DND-41 (cell line): ENCODE results near the gene HLA-E.
"Not testable (repeated sequence)": the region's sequence is repeated elsewhere in the genome, so short reads cannot be mapped to it uniquely, and the experiment has no call there.

Experiments used
- ATAC-seq: fragments of 200-7000 bp; cut with Tn5 transposase; 3 replicates; pipeline ENCODE4 v1.9.1; 2021; ENCODE audit warnings: low read depth; ENCODE audit not compliant: insufficient read depth
- DNase-seq: peaks from one replicate; pipeline ENCODE4 v3.0.0-alpha.2; 2020
- H2AFZ ChIP-seq: 2 replicates; pipeline ENCODE4 v1.6.0; 2012; ENCODE audit warnings: low read depth, low read length
- H3K27ac ChIP-seq: 2 replicates; pipeline ENCODE4 v1.5.1; 2012; ENCODE audit warnings: low read length, inconsistent platforms
- H3K27me3 ChIP-seq: fragments of 200-600 bp; sonication (generic); 2 replicates; pipeline ENCODE4 v1.6.0; 2012; ENCODE audit warnings: low read length, mild to moderate bottlenecking, inconsistent platforms; ENCODE audit not compliant: insufficient read depth, poor library complexity
- H3K36me3 ChIP-seq: 2 replicates; pipeline ENCODE4 v1.5.1; 2012; ENCODE audit warnings: low read length, inconsistent platforms; ENCODE audit not compliant: insufficient read depth
- H3K4me1 ChIP-seq: 2 replicates; pipeline ENCODE4 v1.5.1; 2012; ENCODE audit warnings: mild to moderate bottlenecking, low read length; ENCODE audit not compliant: insufficient read depth
- H3K4me2 ChIP-seq: 2 replicates; pipeline ENCODE4 v1.6.0; 2012; ENCODE audit warnings: mild to moderate bottlenecking, moderate library complexity, low read length, inconsistent platforms; ENCODE audit not compliant: insufficient read depth
- H3K4me3 ChIP-seq, 2 experiments: fragments of 200-600 bp in 1 of 2; shearing (Covaris generic) in 1 of 2; 2 replicates each; pipeline ENCODE4 v1.5.1; 2012 to 2016; ENCODE audit warnings: inconsistent platforms in 2 of 2, low read length in 2 of 2, mild to moderate bottlenecking in 2 of 2, low read depth in 1 of 2, moderate library complexity in 1 of 2
- H3K79me2 ChIP-seq: 2 replicates; pipeline ENCODE4 v1.6.0; 2012; ENCODE audit warnings: low read length, inconsistent platforms; ENCODE audit not compliant: insufficient read depth
- H3K9ac ChIP-seq: 2 replicates; pipeline ENCODE4 v1.6.0; 2012; ENCODE audit warnings: low read depth, mild to moderate bottlenecking, inconsistent platforms, low read length, moderate library complexity
- H3K9me3 ChIP-seq: 2 replicates; pipeline ENCODE4 v1.5.1; 2012; ENCODE audit warnings: low read length, moderate library complexity, mild to moderate bottlenecking, inconsistent platforms; ENCODE audit not compliant: insufficient read depth, severe bottlenecking
- H4K20me1 ChIP-seq: 2 replicates; pipeline ENCODE4 v1.6.0; 2012; ENCODE audit warnings: low read length; ENCODE audit not compliant: insufficient read depth
- CTCF ChIP-seq: IDR thresholded peaks from 2 replicates; pipeline ENCODE4 v1.5.1; 2012; ENCODE audit warnings: borderline replicate concordance, low read length, moderate library complexity, mild to moderate bottlenecking; ENCODE audit not compliant: poor library complexity, severe bottlenecking; ENCODE audit errors: extremely low read depth
- EZH2 ChIP-seq: IDR thresholded peaks from 3 replicates; pipeline ENCODE4 v1.6.1; 2012; ENCODE audit warnings: borderline replicate concordance, low read depth, mild to moderate bottlenecking, moderate library complexity, low read length, inconsistent platforms; ENCODE audit not compliant: severe bottlenecking

Gene HLA-E

GRCh38 chr6:30520522-30520921, 31.2 kb downstream of the HLA-E start:
- no peaks in the 10 kb centered on the region for H4K20me1 ChIP-seq
- no peaks in the 10 kb centered on the region for H3K27me3 ChIP-seq
- H3K9me3 ChIP-seq: no peaks in the 10 kb centered on the region
- H3K9ac ChIP-seq: no peak overlapping the region
- no peak for DNase-seq
- peaks cover 19% of the 10 kb centered on the region for H3K4me1 ChIP-seq
- TF ChIP-seq CTCF (no peak), EZH2 (no peak)
- H3K36me3 ChIP-seq: no peaks in the 10 kb centered on the region
- no peaks in the 10 kb centered on the region for H3K79me2 ChIP-seq
- no peak overlapping the region for H3K4me3 ChIP-seq
- no peak overlapping the region for H2AFZ ChIP-seq
- no peak overlapping the region for H3K27ac ChIP-seq
- H3K4me2 ChIP-seq: no peak overlapping the region
- no peak for ATAC-seq

- H3K27ac ChIP-seq: not testable (repeated sequence)
Observed at GRCh38 chr6:30521082-30521481, 31.8 kb downstream of the HLA-E start.

GRCh38 chr6:30521952-30522351, 32.6 kb downstream of the HLA-E start:
- H3K9ac ChIP-seq, H4K20me1 ChIP-seq, H3K27me3 ChIP-seq, H3K36me3 ChIP-seq, ATAC-seq, H3K27ac ChIP-seq, H3K4me3 ChIP-seq, H3K4me1 ChIP-seq, H3K4me2 ChIP-seq, DNase-seq, H3K79me2 ChIP-seq, H2AFZ ChIP-seq, H3K9me3 ChIP-seq: not testable (repeated sequence)

More at GRCh38 chr6:30521082-30521481, 31.8 kb downstream of the HLA-E start:
- H3K4me3 ChIP-seq, DNase-seq, H3K36me3 ChIP-seq, H3K9ac ChIP-seq, H3K4me2 ChIP-seq, H4K20me1 ChIP-seq, H3K9me3 ChIP-seq, H2AFZ ChIP-seq, H3K27me3 ChIP-seq, H3K79me2 ChIP-seq, ATAC-seq: not testable (repeated sequence)
- H3K4me1 ChIP-seq: peaks cover 15% of the 10 kb centered on the region

GRCh38 chr6:30526444-30526843, 37.1 kb downstream of the HLA-E start:
- H4K20me1 ChIP-seq, H3K9me3 ChIP-seq, H3K79me2 ChIP-seq, H3K4me3 ChIP-seq, H3K4me2 ChIP-seq, H2AFZ ChIP-seq, H3K27ac ChIP-seq, H3K27me3 ChIP-seq, H3K36me3 ChIP-seq, ATAC-seq, H3K4me1 ChIP-seq, H3K9ac ChIP-seq, DNase-seq: not testable (repeated sequence)

- not testable (repeated sequence) for ATAC-seq, H3K9ac ChIP-seq, H3K4me1 ChIP-seq, H3K4me3 ChIP-seq, H3K27ac ChIP-seq, H3K36me3 ChIP-seq, DNase-seq, H3K27me3 ChIP-seq, H4K20me1 ChIP-seq, H3K4me2 ChIP-seq, H3K9me3 ChIP-seq, H2AFZ ChIP-seq, H3K79me2 ChIP-seq
Observed at GRCh38 chr6:30529349-30529875, 40.1 kb downstream of the HLA-E start.
